Bronchial epithelial cell (primary cell): ENCODE results near the gene USP6NL. TPM values are rescaled to one million over a fixed set of nuclear protein-coding genes. Genes with fewer than 3 reads are reported as not detected.

ENCODE experiments used
- DNase-seq: peaks from one replicate; pipeline ENCODE4 v3.0.0-alpha.2; 2010; ENCODE audit warnings: low read depth
- FAIRE-seq: peaks from 2 replicates; lab custom pipeline; 2011; peaks lifted over from hg19 to GRCh38; lab: Jason Lieb, UNC
- H3K27me3 ChIP-seq: 2 replicates; pipeline ENCODE4 v1.5.1; 2011; ENCODE audit warnings: low read length; ENCODE audit not compliant: control insufficient read depth, insufficient read depth
- H3K36me3 ChIP-seq: 2 replicates; pipeline ENCODE4 v1.5.1; 2011; ENCODE audit warnings: low read length; ENCODE audit not compliant: control insufficient read depth, insufficient read depth
- H3K4me3 ChIP-seq: 2 replicates; pipeline ENCODE4 v1.5.1; 2011; ENCODE audit warnings: mild to moderate bottlenecking, low read depth, low read length, control low read depth
- total RNA-seq: library from RNA; depleted of rRNA; stranded (reverse); fragments of >200 nt; gene quantifications from 2 replicates; pipeline ENCODE4 v1.2.1, GENCODE V29; 2014
- TF ChIP-seq, protein P1 (sequence below): IDR thresholded peaks from 2 replicates; pipeline ENCODE4 v1.5.1; 2011; ENCODE audit warnings: mild to moderate bottlenecking, moderate library complexity, low read length, control low read depth, inconsistent platforms; ENCODE audit not compliant: insufficient read depth, severe bottlenecking

USP6NL gene
- total RNA-seq, 1 donor from 2014 or later, result 8.7 TPM

DNA sequence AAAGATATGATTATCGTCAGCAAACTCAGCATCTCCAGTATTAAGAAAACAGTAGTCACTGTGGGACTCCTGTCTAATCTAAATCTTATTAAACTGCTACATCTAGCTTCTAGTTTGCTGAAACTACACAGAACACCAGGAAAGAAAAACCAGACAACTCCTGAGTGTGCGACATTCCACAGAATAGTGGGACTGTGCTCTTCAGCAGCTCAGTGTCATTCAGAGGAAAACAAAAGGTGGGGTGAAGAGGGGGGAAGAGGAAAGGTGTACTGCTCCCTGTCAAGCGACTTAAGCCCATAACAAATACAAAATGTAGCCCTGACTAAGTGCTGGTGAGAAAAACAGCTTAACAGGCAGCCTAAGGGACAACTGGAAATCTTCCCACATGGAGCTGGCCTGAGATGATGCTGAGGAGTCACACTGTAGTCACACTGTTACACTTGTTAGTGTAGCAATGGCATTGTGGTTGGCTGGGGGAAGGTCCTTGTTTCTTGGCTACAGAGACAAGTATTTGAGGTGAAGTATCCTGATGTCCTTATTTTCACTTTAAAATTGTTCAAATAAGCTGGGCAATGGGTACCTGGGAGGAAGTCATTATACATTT lies 135.5 kb downstream of the USP6NL start:
- H3K27me3 ChIP-seq, result no peaks in the 10 kb centered on the region
- no peak for FAIRE-seq
- H3K36me3 ChIP-seq, result no peaks in the 10 kb centered on the region
- H3K4me3 ChIP-seq, result no peak overlapping the region
- peak; percentile 3 for DNase-seq
- TF ChIP-seq, protein P1, sequence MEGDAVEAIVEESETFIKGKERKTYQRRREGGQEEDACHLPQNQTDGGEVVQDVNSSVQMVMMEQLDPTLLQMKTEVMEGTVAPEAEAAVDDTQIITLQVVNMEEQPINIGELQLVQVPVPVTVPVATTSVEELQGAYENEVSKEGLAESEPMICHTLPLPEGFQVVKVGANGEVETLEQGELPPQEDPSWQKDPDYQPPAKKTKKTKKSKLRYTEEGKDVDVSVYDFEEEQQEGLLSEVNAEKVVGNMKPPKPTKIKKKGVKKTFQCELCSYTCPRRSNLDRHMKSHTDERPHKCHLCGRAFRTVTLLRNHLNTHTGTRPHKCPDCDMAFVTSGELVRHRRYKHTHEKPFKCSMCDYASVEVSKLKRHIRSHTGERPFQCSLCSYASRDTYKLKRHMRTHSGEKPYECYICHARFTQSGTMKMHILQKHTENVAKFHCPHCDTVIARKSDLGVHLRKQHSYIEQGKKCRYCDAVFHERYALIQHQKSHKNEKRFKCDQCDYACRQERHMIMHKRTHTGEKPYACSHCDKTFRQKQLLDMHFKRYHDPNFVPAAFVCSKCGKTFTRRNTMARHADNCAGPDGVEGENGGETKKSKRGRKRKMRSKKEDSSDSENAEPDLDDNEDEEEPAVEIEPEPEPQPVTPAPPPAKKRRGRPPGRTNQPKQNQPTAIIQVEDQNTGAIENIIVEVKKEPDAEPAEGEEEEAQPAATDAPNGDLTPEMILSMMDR, result no peak

DNA sequence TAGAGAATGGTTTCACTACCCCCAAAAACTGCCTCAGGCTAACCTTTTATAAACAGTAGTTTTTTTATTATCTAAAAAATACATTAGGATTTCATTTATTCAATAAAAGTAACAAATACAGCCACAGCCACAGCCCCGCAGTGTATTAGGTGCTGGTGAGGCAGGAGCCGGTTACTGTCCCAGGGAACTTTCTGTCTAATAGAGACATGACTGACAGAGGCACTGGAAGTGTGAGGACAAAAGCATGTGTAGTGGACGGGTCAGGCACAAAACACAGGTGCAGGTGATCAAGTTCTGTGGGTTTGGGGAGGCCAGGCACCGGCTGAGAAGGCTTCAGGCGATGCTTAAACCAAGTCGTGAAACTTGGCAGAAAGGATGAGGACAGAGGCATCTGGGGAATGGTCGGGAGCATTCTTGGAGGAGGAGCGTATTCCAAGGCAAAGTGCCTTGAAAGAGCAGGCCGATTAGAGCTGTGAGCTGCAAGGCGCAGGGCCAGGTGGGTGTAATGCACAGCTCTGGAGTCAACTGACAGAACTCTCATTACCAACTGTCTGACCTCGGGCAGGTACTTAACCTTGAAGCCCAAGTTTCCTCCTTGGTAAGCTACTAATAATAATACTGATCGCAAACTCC lies 138.2 kb downstream of the USP6NL start:
- no peak overlapping the region for H3K4me3 ChIP-seq
- DNase-seq, result no peak
- FAIRE-seq, result no peak

DNA sequence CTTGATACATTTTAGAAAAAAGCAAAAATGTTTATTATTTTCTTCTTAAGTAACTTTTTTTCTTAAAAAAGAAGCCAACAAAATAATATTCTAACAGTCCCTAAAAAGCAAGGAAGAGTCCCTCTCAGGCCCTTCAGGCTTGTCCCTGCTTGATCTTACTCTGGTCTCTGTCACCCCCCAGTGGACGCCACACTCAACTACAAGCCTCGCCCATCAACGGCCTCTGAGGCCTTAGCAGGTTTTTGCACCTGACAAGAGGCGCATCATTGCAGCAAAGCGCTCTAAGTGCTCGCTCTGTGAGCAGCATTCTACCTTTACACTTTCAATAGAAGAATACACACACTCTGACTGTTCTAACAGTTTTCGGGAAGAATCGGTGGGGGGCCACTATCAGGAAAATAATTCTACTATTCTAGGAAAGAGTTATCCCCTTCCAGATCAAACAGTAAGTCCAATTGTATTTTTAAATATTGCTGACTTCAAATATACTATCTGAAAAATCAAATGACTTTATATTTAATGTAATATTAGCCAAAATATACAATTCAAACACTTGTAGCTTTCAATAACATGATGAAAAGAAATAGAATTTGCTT lies 139.2 kb downstream of the USP6NL start:
- no peaks in the 10 kb centered on the region for H3K27me3 ChIP-seq
- no peak for FAIRE-seq
- H3K36me3 ChIP-seq, result no peaks in the 10 kb centered on the region
- H3K4me3 ChIP-seq, result no peak overlapping the region
- TF ChIP-seq, protein P1, result peak; percentile 76
- DNase-seq, result peak; percentile 56

More for the DNA sequence above, 138.2 kb downstream of the USP6NL start:
- TF ChIP-seq, protein P1, result no peak
- no peaks in the 10 kb centered on the region for H3K36me3 ChIP-seq
- no peaks in the 10 kb centered on the region for H3K27me3 ChIP-seq

DNA sequence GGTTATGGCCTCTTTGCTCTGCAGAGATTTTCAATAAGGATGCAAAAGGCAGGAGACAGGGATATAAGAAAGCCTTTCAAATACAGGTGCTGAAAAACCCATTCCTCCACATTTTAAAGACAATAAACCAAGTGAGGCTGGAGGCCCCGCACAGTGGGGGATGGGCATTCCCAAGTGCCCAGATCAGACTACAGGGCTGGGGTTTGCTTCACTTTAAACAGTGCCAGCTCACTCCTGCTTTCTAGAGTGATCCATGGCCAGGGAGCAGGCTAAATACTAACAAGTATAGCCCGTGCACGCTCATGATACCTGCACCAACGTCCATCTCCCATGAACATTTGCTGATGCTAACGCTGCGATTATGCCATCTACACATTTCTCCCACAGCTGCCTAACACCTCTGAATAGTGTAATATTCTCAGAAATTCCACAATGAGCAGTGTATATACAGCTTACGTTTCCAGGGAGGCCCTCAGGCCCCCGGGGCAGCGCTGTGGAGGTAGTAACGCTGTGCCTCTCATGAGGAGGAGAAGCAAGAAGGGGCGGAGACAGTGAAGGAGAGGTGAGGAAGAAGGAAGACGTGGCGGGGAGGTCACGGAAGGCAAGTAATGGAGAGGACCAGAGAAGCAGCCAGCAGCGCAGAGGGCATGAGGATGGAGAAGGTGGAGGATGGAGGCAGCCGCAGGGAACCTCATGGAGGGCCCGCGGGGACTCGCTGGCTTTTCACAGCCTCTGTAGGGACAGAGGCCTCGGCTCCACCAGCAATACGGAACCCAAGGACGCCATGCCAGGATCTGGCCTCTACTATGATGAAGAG lies 141.7 kb downstream of the USP6NL start:
- TF ChIP-seq, protein P1, result no peak
- Histone ChIP-seq H3K27me3 (no peaks in the 10 kb centered on the region), H3K36me3 (no peaks in the 10 kb centered on the region), H3K4me3 (no peak overlapping the region)
- FAIRE-seq, result no peak
- no peak for DNase-seq

DNA sequence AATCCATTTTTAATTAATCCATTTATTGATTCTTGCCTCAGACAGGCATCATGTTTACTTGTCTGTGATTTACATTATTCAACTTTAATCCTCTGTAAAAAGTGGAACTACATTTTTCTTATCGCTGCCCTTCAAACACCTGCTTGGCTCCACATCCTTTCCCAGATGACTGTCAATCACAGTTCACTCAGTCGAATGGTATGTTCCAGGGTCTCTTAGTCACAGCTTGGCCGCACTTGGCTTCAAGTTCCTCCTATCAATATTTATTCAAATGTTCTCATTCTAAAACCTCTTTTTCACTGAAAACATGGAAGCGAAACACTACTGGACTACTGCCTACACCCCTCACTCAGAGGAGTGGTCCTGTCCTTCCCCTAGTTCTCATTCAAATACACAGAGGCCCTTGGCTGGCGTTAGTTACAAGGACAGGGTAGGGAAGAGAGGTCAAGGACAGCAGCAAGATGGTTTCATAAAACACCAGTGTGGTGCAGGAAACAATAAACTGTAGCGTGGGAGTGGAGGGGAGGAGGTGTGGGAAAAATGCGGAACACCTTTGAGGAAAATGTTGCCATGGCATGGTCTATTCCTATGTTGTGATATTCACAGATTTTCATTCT lies 143.2 kb downstream of the USP6NL start:
- no peak for FAIRE-seq
- Histone ChIP-seq H3K27me3 (no peaks in the 10 kb centered on the region), H3K36me3 (no peaks in the 10 kb centered on the region), H3K4me3 (no peak overlapping the region)
- peak; percentile 57 for DNase-seq
- TF ChIP-seq, protein P1, result no peak
